GM18861 (cell line): ENCODE results near the gene PANX1.
"Not testable (repeated sequence)": the region's sequence is repeated elsewhere in the genome, so short reads cannot be mapped to it uniquely, and the experiment has no call there.

Source experiments
- ATAC-seq: cut with Tn5 transposase; IDR thresholded peaks from one replicate; pipeline ENCODE4 v1.9.1; 2021; ENCODE audit not compliant: unreplicated experiment

The PANX1 gene

GRCh38 chr11:94128746-94129511 is at the start of gene PANX1:
Gene PANX1 (plus strand): TSS chr11:94128841. CDS start chr11:94129313, 472 bp downstream.
- peak; percentile 82 for ATAC-seq

- ATAC-seq: no peak
These were observed 44.5 kb upstream of the PANX1 start for GRCh38 chr11:94084164-94084563.

GRCh38 chr11:94088906-94089305 is 39.7 kb upstream of the PANX1 start:
- no peak for ATAC-seq

- no peak for ATAC-seq
These were observed 39.3 kb upstream of the PANX1 start for GRCh38 chr11:94089341-94089740.

GRCh38 chr11:94090401-94090800 is 38.2 kb upstream of the PANX1 start:
- ATAC-seq: no peak

- ATAC-seq: no peak
These were observed 37.5 kb upstream of the PANX1 start for GRCh38 chr11:94091091-94091490.

- ATAC-seq: no peak
These were observed 28.4 kb upstream of the PANX1 start for GRCh38 chr11:94100253-94100652.

GRCh38 chr11:94103471-94103870 is 25.2 kb upstream of the PANX1 start:
- no peak for ATAC-seq

GRCh38 chr11:94104734-94105133 is 23.9 kb upstream of the PANX1 start:
- ATAC-seq: no peak

- ATAC-seq: no peak
These were observed 21.9 kb upstream of the PANX1 start for GRCh38 chr11:94106716-94107115.

- ATAC-seq: no peak
These were observed 21.3 kb upstream of the PANX1 start for GRCh38 chr11:94107363-94107762.

- no peak for ATAC-seq
These were observed 17.4 kb upstream of the PANX1 start for GRCh38 chr11:94111241-94111640.

- ATAC-seq: no peak
These were observed 17.0 kb upstream of the PANX1 start for GRCh38 chr11:94111660-94112059.

GRCh38 chr11:94112206-94112953 is 16.3 kb upstream of the PANX1 start:
- ATAC-seq: no peak

- ATAC-seq: no peak
These were observed 11.5 kb upstream of the PANX1 start for GRCh38 chr11:94117197-94117574.

GRCh38 chr11:94117871-94118270 is 10.8 kb upstream of the PANX1 start:
- no peak for ATAC-seq

- not testable (repeated sequence) for ATAC-seq
These were observed 9.0 kb upstream of the PANX1 start for GRCh38 chr11:94119676-94120075.

GRCh38 chr11:94120516-94120915 is 8.1 kb upstream of the PANX1 start:
- ATAC-seq: not testable (repeated sequence)

- no peak for ATAC-seq
These were observed 7.7 kb upstream of the PANX1 start for GRCh38 chr11:94120946-94121345.

GRCh38 chr11:94125407-94126115 is 3.1 kb upstream of the PANX1 start:
- ATAC-seq: no peak

GRCh38 chr11:94127638-94128037 is 1.0 kb upstream of the PANX1 start:
- ATAC-seq: no peak

GRCh38 chr11:94128291-94128745 is 323 bp upstream of the PANX1 start:
- no peak for ATAC-seq
